ENCODE results near the gene EED.
"Not testable (repeated sequence)": the region's sequence is repeated elsewhere in the genome, so short reads cannot be mapped to it uniquely, and the experiment has no call there.

EED gene

DNA sequence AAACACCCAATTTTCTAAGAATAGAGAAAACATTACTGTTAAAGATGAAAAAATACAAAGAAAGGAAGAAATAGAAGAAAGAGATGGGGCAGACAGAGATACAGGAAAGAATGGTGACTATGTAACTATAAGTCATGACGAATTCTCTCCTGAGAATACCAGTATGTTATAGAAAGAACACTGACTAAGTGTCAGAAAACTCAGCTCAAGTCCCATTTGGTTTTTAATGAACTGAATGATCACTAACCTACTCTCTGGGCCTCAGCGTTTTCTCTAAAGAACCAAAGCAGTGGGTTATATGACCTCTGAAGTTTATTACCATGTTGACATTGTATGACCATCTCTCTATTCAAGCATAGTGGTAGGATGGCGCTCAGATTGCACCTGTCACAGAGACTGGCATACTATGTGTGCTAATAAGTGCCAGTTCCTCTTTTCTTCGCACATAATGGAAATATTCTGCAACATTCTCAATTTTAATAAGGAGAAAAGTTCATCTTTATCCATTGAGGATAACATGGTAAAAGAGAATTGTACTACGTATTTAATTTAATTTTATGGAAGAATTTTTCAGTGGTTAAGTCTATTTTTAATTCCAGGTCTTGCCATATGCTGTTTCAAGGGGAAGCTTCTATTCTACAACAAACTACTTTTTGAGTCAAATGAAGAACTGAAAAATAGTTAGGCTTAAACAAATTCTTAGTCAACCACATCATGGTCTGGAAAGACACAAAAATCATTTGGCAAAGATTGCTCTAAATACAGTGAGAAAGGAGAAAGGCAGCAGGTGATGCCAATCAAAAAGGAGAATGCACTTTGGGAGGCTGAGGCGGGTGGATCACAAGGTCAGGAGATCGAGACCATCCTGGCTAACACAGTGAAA is 25.0 kb upstream of the EED start:
- DNase-seq (ENCODE audit: low spot score), result no peak

DNA sequence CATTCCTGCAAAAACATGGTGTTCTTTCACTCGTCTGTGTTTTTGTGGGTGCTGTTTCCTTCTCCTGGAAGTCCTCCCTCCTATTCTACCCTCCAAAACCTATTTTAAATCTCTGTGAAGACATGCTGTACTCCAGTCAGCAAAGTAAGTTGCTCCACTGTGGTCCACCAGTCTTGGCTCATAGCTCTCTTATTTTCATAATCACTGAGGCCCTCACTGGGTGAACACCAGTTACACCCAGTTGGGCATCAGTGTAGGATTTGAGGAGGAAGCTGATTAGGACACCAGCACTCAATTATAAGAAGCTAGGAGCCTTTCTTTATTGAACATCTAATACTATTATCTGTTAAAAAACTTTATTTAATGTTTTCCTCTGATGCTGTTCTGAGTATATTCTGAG is 23.9 kb upstream of the EED start:
- no peak for DNase-seq (ENCODE audit: low spot score)

DNA sequence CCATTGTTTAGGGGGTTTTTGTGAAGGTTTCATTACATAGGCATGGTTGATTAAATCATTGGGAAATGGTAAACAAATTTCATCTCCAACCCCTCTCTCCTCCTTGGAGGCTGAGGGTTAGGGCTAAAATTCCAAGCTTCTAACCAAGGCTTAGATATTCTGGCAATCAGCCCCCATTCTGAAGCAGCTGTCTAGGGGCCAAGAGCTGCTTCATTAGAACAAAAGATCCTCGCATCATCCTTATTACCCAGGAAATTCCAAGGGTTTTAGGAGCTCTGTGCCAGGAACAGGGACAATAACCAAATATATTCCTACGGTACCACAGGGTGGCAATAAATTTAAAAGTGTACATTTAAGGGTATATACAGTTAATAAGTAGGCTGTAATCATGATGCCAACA is 22.5 kb upstream of the EED start:
- no peak for DNase-seq (ENCODE audit: low spot score)

DNA sequence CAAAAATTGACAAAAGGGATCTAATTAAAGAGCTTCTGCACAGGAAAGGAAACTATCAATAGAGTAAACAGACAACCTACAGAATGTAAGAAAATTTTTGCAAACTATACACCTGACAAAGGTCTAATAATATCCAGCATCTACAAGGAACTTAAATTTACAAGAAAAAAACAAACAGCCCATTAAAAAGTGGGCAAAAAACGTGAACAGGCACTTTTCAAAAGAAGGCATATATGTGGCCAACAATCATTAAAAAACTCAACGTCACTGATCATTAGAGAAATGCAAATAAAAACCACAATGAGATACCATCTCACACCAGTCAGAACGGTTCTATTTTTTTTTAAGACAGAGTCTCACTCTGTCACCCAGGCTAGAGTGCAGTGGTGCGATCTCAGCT is 20.0 kb upstream of the EED start:
- DNase-seq (ENCODE audit: low spot score), result not testable (repeated sequence)

DNA sequence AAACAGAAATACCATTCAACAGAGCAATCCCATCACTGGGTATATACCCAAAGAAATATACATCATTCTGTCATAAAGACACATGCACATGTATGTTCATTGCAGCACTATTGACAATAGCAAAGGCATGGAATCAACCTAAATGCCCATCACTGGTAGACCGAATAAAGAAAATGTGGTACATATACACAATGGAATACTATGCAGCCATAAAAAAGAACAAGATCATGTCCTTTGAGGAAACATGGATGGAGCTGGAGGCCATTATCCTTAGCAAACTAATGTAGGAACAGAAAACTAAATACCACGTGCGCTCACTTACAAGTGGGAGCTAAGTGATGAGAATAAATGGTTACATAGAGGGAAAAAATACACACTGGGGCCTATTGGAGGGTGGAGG is 19.2 kb upstream of the EED start:
- DNase-seq (ENCODE audit: low spot score), result not testable (repeated sequence)

DNA sequence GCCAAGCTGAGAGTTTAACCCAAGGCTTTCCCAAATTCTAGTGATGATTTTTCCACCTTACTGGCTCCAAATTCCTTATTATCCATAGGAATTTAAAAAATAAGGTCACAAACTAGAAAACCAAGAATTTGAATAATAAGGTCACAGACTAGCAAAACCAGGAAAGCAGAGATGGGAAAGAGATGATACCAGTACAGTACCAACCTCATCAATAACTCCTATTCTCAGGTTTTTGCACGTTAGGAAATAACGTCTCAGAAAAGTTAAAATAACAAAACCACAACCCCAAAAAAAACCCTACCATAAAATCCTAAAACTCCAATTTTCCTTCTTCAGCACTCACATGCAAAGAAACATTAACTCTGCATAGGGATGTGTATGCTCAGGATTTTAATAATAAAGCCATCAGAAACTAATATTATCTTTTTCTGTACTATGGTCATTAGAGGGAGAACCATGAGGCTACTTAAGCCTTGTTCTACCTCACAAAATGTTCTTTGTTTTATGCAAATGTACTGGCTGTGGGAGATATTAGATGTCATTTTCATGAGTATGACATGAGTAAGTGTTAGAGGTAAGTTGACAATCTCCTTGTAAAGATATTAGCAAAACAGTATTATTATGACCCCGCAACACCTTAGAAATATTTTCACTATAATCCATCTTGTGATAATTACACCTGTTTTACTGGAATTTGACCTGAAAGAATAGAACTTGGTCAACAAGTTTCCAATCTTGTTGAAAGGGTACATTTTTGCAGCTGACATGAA is 16.1 kb upstream of the EED start:
- no peak for DNase-seq (ENCODE audit: low spot score)

DNA sequence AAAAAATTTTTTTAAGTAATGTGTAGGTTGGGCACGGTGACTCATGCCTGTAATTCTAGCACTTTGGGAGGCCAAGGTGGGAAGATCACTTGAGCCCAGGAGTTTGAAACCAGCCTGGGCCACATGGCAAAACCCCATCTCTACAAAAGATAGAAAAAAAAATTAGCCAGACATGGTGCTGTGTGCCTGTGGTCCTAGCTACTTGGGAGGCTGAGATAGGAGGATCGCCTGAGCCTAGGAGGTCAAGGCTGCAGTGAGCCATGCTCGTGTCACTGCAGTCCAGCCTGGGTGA is 15.6 kb upstream of the EED start:
- DNase-seq (ENCODE audit: low spot score), result not testable (repeated sequence)

DNA sequence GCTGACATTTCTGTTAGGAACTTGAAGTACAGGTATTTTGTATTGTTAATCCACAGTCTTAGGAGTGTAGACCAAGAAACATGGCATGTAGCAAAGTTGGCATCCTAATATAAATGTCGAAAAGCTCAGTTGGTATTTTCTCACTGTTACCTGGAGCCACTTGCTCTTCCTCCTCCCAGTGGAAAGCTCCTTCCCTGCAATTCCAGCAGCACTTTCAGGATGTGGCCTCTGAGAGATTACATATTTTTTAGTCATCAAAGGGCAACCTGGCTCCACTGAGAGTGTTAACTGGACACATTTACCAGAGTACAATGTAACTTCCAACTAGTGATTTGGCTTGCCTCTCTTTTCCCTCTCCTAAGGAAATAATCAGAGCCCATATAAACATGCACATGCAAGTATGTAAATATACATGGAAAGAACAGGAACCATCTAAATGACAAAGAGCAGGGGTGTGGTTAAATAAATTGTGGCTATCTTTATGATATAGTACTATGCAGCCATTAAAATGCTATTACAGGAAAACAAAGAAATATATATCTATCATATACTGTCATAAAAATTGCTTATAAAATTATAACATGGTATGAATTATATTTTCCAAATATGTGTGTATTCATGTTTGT is 14.3 kb upstream of the EED start:
- DNase-seq (ENCODE audit: low spot score), result no peak

DNA sequence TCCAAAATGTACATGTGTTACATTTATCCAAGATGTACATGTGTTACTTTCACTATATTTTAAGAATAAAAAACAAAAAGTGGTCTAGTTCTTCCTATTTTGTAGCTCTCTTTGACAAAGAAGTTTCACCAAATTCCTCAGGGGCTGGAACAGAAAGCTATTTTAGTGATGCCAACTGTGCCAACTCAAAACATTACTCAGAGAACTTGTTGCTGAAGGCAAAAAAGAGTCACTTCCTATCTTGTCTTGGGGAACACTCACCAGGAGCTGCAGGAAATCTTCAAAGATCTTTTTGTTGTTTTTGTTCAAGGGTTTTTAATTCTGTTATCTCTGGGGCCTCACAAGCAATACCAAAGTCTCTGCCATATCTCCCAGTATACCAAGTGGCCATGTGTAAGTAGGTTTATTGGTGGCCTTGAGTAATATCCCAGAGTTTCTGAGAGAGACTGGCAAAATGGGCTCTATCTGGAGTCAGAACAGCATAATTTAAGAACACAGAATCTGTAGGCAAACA is 13.6 kb upstream of the EED start:
- no peak for DNase-seq (ENCODE audit: low spot score)

DNA sequence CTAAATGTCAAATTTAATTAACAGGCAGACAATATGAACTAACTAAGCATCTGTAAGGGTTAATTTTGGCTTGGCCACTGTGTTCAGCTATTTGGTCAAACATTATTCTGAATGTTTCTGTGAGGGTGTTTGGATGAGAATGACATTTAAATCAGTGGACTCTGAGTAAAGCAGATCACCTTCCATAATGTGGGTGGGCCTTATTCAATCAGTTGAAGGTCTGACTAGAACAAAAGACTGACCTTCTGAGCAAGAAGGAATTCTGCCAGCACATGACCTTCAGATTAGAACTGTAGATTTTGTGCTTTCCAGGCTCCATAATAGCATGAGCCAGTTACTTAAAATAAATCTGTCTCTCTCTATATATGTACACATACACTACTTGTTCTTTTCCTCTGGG is 12.0 kb upstream of the EED start:
- DNase-seq (ENCODE audit: low spot score), result no peak

DNA sequence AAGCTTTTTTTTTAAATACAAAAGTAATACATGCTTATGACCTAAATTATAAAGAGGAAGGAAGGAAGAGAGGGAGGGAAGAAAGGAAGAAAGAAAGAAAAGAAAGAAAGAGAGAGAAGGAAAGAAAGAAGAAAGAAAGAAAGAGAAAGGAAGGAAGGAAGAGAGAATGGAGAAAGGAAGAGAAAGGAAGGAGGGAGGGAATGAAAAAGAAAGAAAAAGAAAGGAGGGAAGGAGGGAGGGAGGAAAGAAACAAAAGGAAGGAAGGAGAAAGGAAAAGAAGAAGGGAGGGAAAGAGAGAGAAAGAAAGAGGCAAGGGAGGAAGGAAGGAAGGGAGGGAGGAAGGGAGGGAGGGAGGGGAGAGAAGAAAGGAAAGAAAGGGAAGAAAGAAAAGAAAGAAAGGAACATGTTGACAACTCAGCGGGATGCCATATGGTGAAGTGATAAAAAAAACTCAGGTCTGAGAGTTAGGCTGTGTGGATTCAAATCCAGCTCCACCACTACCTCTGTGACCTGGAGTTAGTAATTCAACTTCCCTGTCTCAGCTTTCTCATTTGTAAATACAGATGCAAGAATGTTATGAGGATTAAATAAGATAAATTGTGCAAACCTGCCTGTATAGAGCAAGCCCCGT is 9.6 kb upstream of the EED start:
- DNase-seq (ENCODE audit: low spot score), result no peak

DNA sequence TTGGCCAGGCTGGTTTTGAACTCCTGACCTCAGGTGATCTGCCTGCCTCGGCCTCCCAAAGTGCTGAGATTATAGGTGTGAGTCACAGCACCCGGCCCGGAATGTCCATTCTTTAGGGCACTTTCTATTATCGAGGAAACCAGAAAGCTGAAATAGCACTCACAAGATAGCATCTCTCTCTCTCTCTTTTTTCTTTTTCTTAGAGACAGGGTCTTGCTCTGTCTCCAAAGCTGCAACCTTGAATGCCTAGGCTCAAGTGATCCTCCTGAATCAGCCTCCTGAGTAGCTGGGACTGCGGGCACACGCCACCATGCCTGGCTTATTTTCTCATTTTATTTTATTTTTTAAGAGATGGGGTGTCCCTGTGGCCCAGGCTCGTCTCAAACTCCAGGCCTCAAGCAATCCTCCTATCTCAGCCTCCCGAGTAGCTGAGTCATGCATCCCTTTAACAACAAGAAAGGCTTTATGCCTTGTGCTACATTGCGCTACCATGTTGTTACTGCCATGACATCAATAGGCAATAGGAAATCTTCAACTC is 7.2 kb upstream of the EED start:
- no peak for DNase-seq (ENCODE audit: low spot score)

DNA sequence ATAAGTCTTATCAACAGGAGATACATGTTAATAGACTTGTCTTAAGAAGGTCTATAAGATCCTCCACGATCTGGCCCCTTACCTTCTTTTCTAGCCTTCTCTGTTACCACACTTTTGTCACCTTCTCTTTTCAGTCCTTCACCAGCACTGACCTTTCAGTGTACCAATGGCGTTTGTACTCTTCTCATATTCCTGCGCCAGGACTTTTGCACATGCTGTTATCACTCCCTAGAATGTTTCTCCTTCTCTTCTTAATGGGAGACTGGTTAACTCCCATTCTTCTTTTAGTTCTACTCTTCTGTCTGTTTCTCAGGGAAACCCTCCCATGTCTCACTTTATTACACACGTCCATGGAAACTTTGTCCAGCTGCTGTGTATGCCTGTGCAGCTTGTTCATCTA is 4.4 kb upstream of the EED start:
- DNase-seq (ENCODE audit: low spot score), result no peak

DNA sequence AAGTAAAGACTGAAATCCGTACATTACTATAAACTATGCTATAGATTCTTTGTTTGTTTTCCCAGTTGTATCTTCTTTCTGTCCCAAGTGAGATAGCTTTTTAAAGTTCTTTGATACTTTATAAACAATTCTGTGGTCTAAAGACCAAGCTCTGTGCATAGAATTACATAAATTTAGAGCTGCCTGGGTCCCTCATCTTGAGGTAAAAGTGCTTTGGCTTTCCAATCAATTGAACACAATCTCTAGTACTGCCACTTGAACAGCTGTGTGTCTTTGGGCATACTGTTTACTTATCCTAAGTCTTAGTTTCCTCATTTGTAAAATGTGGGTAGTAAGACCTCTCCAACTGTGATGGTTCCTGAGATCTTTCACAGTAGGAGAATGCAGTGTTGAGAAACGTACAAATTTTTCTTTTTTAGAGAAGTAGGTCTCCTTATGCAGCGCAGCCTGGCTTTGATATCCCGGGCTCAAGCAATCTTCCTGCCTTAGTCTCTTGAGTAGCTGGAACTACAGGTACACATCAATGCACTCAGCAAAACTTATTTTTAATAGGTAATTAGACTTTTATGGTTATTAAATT is 2.5 kb upstream of the EED start:
- no peak for DNase-seq (ENCODE audit: low spot score)

DNA sequence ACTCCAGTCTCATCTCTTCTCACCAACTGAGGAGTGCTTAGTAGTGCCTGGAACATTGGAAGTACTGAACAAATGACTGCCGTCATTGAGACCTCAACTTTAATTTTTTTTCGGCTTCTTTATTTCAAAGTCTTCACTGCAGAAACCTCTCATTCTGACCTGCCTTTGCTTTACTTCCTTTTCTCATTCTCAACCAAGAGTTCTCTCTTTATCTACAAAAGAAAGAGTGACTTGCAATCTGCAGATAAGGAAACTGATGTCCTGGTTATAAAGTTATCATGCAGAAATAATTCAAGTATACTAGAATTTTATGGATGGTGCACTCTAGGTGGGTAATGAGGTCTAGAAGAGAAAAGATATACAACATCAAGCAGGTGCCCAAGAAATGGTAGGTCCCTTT is 1.2 kb upstream of the EED start:
- DNase-seq (ENCODE audit: low spot score), result no peak

DNA sequence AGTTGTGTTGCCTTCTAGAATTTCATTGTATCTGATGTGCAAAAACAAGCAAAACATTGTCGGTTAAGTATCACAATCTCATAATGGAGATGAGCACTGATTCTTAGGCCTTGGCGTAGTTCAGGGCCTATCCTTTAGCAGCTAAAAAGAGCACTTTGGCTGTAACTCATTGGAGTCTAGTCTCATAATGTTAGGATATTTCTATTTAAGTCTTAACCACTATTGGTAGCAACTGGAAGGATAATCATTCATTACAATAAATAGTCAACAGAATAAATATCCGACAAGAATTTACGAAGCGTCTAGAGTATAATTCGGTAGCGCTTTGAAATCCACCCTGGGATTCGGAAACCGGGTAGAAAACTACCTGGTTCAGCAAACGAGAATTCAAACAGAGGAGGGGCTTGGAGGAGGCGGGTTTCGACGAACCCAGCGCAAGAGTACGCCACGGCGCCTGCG is 461 bp upstream of the EED start:
- peak; percentile 91 for DNase-seq (ENCODE audit: low spot score)

DNA sequence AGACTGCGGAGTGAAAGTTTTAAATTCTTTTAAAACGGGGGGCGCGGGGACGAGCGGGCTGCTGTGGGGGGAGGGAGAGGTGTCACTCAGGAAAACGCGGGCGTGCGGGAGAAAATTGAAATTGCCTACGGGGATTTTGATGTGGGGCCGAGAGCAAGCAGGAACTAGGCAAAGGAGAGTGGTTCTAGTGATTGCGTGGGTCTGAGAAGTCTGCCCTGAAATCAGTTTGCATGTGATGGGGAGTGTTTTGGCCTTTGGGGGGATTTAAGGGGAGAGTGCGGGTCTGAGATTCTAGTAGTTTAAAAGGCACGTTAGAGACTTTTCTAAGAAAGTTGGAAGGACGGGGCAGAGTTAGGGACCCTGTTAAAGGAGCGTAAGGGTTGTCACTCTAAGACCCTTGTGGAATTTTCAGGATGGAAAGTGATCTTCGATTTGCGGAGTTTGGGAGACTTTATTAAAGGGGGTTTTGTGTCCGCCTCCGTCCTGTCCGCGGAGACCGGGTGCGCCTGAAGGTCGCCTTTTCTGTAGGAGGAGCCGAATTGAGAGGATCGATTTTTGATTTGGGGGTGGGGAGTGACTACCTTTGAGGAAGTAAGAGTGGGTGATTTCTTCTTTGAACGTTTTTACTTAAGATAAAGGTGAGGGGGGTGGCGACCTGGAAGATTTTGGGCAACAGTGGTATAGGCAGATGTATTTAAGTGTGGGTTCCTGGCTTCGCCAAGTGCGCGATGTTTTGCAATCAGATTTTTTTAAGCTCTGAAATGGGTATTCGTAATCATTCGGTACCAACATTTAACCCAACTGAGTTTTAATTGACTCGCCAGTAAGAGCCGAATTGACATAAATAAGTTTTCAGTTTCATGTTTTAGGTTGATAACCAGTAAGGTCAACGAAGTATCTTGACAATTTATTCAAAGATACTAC is 1.1 kb downstream of the EED start:
- DNase-seq (ENCODE audit: low spot score), result no peak

DNA sequence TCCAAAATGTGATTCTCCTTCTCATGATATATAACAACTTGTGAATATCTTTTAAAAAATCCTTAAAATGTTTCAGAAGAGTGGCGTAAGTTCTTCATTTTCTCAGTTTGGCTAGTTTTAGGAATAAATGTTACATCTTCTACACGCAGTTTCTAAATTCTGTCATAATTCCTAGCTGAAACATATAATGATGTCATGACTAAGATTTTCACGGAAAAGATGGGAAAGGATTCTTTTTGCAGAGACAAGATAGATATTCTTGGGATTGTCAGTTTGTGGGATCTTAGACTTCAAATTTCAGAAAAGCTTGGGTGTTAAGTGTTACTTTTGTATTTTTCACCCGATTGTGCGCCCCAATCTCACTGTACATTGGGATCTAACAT is 1.7 kb downstream of the EED start:
- no peak for DNase-seq (ENCODE audit: low spot score)

DNA sequence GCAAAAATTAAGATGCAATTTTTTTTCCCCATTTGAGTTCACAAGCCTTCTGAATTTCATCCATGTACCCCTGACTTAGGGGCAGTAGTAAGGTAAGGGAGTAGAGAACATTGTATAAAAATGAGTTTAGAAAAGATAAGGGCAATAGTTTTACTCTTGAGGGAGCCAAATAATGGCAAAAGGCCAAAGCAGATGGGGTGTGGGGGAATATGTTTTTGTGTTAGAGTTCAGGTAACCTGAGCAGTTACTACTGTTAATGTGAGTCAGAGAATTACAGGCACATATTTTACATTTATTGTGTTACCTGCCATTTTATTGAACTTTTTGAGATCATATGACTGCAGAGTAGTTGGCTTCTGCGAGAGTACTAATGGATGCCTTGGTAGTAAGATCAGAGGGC is 3.1 kb downstream of the EED start:
- no peak for DNase-seq (ENCODE audit: low spot score)

DNA sequence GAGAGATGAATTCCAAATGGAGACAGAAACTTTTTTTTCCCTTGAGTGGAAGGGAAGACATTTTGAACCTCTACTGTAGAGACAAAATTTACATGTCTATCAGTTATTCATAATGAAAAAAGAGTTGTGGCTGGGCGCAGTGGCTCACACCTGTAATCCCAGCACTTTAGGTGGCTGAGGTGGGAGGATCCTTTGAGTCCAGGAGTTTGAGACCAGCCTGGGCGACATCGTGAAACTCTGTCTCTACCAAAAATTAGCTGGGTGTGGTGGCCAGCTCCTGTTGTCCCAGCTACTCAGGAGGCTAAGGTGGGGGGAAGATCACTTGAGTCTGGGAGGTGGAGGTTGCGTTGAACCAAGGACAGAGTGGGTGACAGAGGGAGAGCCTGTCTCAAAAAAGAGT is 4.1 kb downstream of the EED start:
- no peak for DNase-seq (ENCODE audit: low spot score)

Data from AG08396 (cell line).